ENCODE results near the gene GBF1.

The GBF1 gene

GRCh38 chr10:102268375-102268888 is 23.1 kb downstream of the GBF1 start:
- Histone ChIP-seq H3K4me3 (replicated peaks; ENCODE audit: insufficient read depth, low read length) (no peak overlapping the region), H3K27me3 (ENCODE audit: insufficient read depth, poor library complexity, severe bottlenecking) (no peaks in the 10 kb centered on the region), H3K27ac (replicated peaks) (no peak overlapping the region)
- DNase-seq (ENCODE audit: low read depth in 1 of 2, low spot score in 1 of 2) = no peak
- TF ChIP-seq SPI1 (IDR thresholded peaks at IDR 0.05; ENCODE audit: borderline replicate concordance, low read depth) = no peak

GRCh38 chr10:102269017-102269416 is 23.7 kb downstream of the GBF1 start:
- DNase-seq (ENCODE audit: low read depth in 1 of 2, low spot score in 1 of 2) = no peak
- Histone ChIP-seq H3K4me3 (replicated peaks; ENCODE audit: insufficient read depth, low read length) (no peak overlapping the region), H3K27me3 (ENCODE audit: insufficient read depth, poor library complexity, severe bottlenecking) (no peaks in the 10 kb centered on the region), H3K27ac (replicated peaks) (no peak overlapping the region)
- TF ChIP-seq SPI1 (IDR thresholded peaks at IDR 0.05; ENCODE audit: borderline replicate concordance, low read depth) = no peak
- TF ChIP-seq GABPA (IDR thresholded peaks at IDR 0.05; ENCODE audit: low read depth) = no peak
- TF ChIP-seq REST (IDR thresholded peaks at IDR 0.05; ENCODE audit: insufficient replicate concordance, low read depth) = no peak
- no peak for TF ChIP-seq POLR2AphosphoS5 (IDR thresholded peaks at IDR 0.05; ENCODE audit: low read depth)
- no peak for TF ChIP-seq CTCF (IDR thresholded peaks at IDR 0.05; ENCODE audit: insufficient read depth, low read length)

- Histone ChIP-seq H3K27ac (replicated peaks) (no peak overlapping the region), H3K27me3 (ENCODE audit: insufficient read depth, poor library complexity, severe bottlenecking) (no peaks in the 10 kb centered on the region), H3K4me3 (replicated peaks; ENCODE audit: insufficient read depth, low read length) (no peak overlapping the region)
- DNase-seq (ENCODE audit: low read depth in 1 of 2, low spot score in 1 of 2) = no peak
- TF ChIP-seq POLR2AphosphoS5 (IDR thresholded peaks at IDR 0.05; ENCODE audit: low read depth) (no peak), GABPA (IDR thresholded peaks at IDR 0.05; ENCODE audit: low read depth) (no peak), CTCF (IDR thresholded peaks at IDR 0.05; ENCODE audit: insufficient read depth, low read length) (no peak), REST (IDR thresholded peaks at IDR 0.05; ENCODE audit: insufficient replicate concordance, low read depth) (no peak), SPI1 (IDR thresholded peaks at IDR 0.05; ENCODE audit: borderline replicate concordance, low read depth) (no peak)
These were observed 28.7 kb downstream of the GBF1 start for GRCh38 chr10:102274062-102274461.

- Histone ChIP-seq H3K4me3 (replicated peaks; ENCODE audit: insufficient read depth, low read length) (no peak overlapping the region), H3K27ac (replicated peaks) (no peak overlapping the region), H3K27me3 (ENCODE audit: insufficient read depth, poor library complexity, severe bottlenecking) (no peaks in the 10 kb centered on the region)
- TF ChIP-seq GABPA (IDR thresholded peaks at IDR 0.05; ENCODE audit: low read depth) = no peak
- TF ChIP-seq POLR2AphosphoS5 (IDR thresholded peaks at IDR 0.05; ENCODE audit: low read depth) = no peak
- TF ChIP-seq CTCF (IDR thresholded peaks at IDR 0.05; ENCODE audit: insufficient read depth, low read length) = no peak
- DNase-seq (ENCODE audit: low read depth in 1 of 2, low spot score in 1 of 2) = no peak
These were observed 30.0 kb downstream of the GBF1 start for GRCh38 chr10:102275343-102275742.
